Neural cell (in vitro differentiated cells): ENCODE data around the gene GID4. TPM values are rescaled to one million over a fixed set of nuclear protein-coding genes. Genes with fewer than 3 reads are reported as not detected.

Source experiments
- H2AFZ ChIP-seq: fragments of 200-600, 300-800 bp; sonication (generic), shearing (Covaris generic); 2 replicates; pipeline ENCODE4 v1.6.0; 2014; ENCODE audit warnings: low read depth, mild to moderate bottlenecking, antibody characterized with exemption, low read length, moderate library complexity
- H3F3A ChIP-seq: fragments of 200-600 bp; shearing (Covaris generic); 2 replicates; pipeline ENCODE4 v1.6.1; 2016; ENCODE audit warnings: mild to moderate bottlenecking, moderate library complexity, mixed read lengths, antibody characterized with exemption, low read length; ENCODE audit not compliant: insufficient read depth, poor library complexity, severe bottlenecking
- H3K27ac ChIP-seq: fragments of 200-600, 300-800 bp; sonication (generic), shearing (Covaris generic); 2 replicates; pipeline ENCODE4 v1.5.1; 2014; ENCODE audit warnings: mild to moderate bottlenecking, low read length, moderate library complexity
- H3K27me3 ChIP-seq: fragments of 300-800, 200-600 bp; sonication (generic), shearing (Covaris generic); 2 replicates; pipeline ENCODE4 v1.6.0; 2014; ENCODE audit warnings: mild to moderate bottlenecking, low read depth, low read length, moderate library complexity; ENCODE audit not compliant: insufficient read depth
- H3K36me3 ChIP-seq: fragments of 300-800, 200-600 bp; sonication (generic), shearing (Covaris generic); 2 replicates; pipeline ENCODE4 v1.5.1; 2014; ENCODE audit warnings: mild to moderate bottlenecking, antibody characterized with exemption, low read length, moderate library complexity; ENCODE audit not compliant: insufficient read depth
- H3K4me2 ChIP-seq: fragments of 300-800, 200-600 bp; sonication (generic), shearing (Covaris generic); 2 replicates; pipeline ENCODE4 v1.6.0; 2014; ENCODE audit warnings: mild to moderate bottlenecking, low read length
- H3K4me3 ChIP-seq: fragments of 300-800, 200-600 bp; sonication (generic), shearing (Covaris generic); 2 replicates; pipeline ENCODE4 v1.5.1; 2014; ENCODE audit warnings: mild to moderate bottlenecking, low read length, moderate library complexity
- H3K79me2 ChIP-seq: fragments of 200-600 bp; shearing (Covaris generic); replicated peaks from 2 replicates; pipeline ENCODE4 v1.6.0; 2014; ENCODE audit warnings: mild to moderate bottlenecking, low read length, moderate library complexity; ENCODE audit not compliant: insufficient read depth
- H3K9ac ChIP-seq: fragments of 300-800, 200-600 bp; sonication (generic), shearing (Covaris generic); 2 replicates; pipeline ENCODE4 v1.6.1; 2016; ENCODE audit warnings: mild to moderate bottlenecking, low read length, mixed read lengths
- H3K9me2 ChIP-seq: fragments of 200-600 bp; shearing (Covaris generic); 2 replicates; pipeline ENCODE4 v1.6.1; 2016; ENCODE audit warnings: mild to moderate bottlenecking, low read length, mixed read lengths; ENCODE audit not compliant: insufficient read depth
- H3K9me3 ChIP-seq: fragments of 200-600, 300-800 bp; sonication (generic), shearing (Covaris generic); 2 replicates; pipeline ENCODE4 v1.6.1; 2016; ENCODE audit warnings: mild to moderate bottlenecking, mixed run types, low read length, moderate library complexity, mixed read lengths
- H4K20me1 ChIP-seq: fragments of 200-600 bp; shearing (Covaris generic); 2 replicates; pipeline ENCODE4 v1.6.1; 2016; ENCODE audit warnings: mild to moderate bottlenecking, mixed run types; ENCODE audit not compliant: insufficient read depth
- CTCF ChIP-seq: fragments of 450-650 bp; IDR thresholded peaks from 2 replicates; pipeline ENCODE4 v1.5.1; 2014; ENCODE audit warnings: antibody characterized with exemption, mild to moderate bottlenecking, moderate library complexity; ENCODE audit not compliant: poor library complexity, severe bottlenecking
- EP300 ChIP-seq: fragments of 450-650 bp; conservative IDR thresholded peaks from 2 replicates; pipeline ENCODE4 v1.6.1; 2014; ENCODE audit warnings: antibody characterized with exemption, mild to moderate bottlenecking, moderate library complexity; ENCODE audit not compliant: poor library complexity, severe bottlenecking
- EZH2 ChIP-seq: fragments of 200-600, 300-800 bp; shearing (Covaris generic), sonication (generic); IDR thresholded peaks from 2 replicates; pipeline ENCODE4 v1.6.1; 2014; ENCODE audit warnings: antibody characterized with exemption, low read length, borderline replicate concordance, mild to moderate bottlenecking; ENCODE audit not compliant: insufficient read depth, poor library complexity, severe bottlenecking
- MXI1 ChIP-seq: fragments of 450-650 bp; conservative IDR thresholded peaks from 2 replicates; pipeline ENCODE4 v1.6.1; 2014; ENCODE audit warnings: antibody characterized with exemption, mild to moderate bottlenecking; ENCODE audit not compliant: poor library complexity, severe bottlenecking
- POLR2AphosphoS5 ChIP-seq: IDR thresholded peaks from 2 replicates; pipeline ENCODE4 v1.6.1; 2012
- RAD21 ChIP-seq: fragments of 450-650 bp; conservative IDR thresholded peaks from 2 replicates; pipeline ENCODE4 v1.6.1; 2014; ENCODE audit warnings: antibody characterized with exemption, mild to moderate bottlenecking, moderate library complexity
- REST ChIP-seq: IDR thresholded peaks from 2 replicates; pipeline ENCODE4 v1.6.1; 2012; ENCODE audit warnings: borderline replicate concordance
- SMC3 ChIP-seq: fragments of 450-650 bp; conservative IDR thresholded peaks from 2 replicates; pipeline ENCODE4 v1.6.1; 2014; ENCODE audit warnings: antibody characterized with exemption, mild to moderate bottlenecking, moderate library complexity; ENCODE audit not compliant: poor library complexity
- TAF1 ChIP-seq: IDR thresholded peaks from 2 replicates; pipeline ENCODE4 v1.6.1; 2012; ENCODE audit warnings: low read depth
- polyA plus RNA-seq: library from polyadenylated mRNA; depleted of rRNA; stranded (reverse); fragments of >200 nt; gene quantifications from 2 replicates; pipeline ENCODE4 v1.2.3, GENCODE V29; 2014

Gene GID4
- polyA plus RNA-seq, 1 donor from 2014 or later = 4.9 TPM

- Histone ChIP-seq H3K4me3 (no peak overlapping the region), H3K9me2 (no peaks in the 10 kb centered on the region)
Observed at GRCh38 chr17:18056214-18056613, 17.0 kb downstream of the GID4 start.

GRCh38 chr17:18059283-18059682 is 20.1 kb downstream of the GID4 start:
- Histone ChIP-seq H3F3A (no peaks in the 10 kb centered on the region), H3K79me2 (no peaks in the 10 kb centered on the region), H3K27me3 (no peaks in the 10 kb centered on the region), H3K36me3 (no peaks in the 10 kb centered on the region), H3K9me2 (no peaks in the 10 kb centered on the region), H3K9me3 (no peaks in the 10 kb centered on the region), H3K4me3 (no peak overlapping the region), H3K9ac (no peak overlapping the region), H3K27ac (no peak overlapping the region), H3K4me2 (no peak overlapping the region), H2AFZ (no peak overlapping the region), H4K20me1 (no peaks in the 10 kb centered on the region)
- TF ChIP-seq EZH2 (no peak), MXI1 (no peak), CTCF (no peak), EP300 (no peak), RAD21 (no peak)

More at GRCh38 chr17:18056214-18056613, 17.0 kb downstream of the GID4 start:
- H3K9me3 ChIP-seq = no peaks in the 10 kb centered on the region
- no peaks in the 10 kb centered on the region for H3F3A ChIP-seq
- H3K27ac ChIP-seq = no peak overlapping the region
- H3K9ac ChIP-seq = no peak overlapping the region
- TF ChIP-seq MXI1 (no peak), SMC3 (no peak), CTCF (no peak), TAF1 (no peak), EP300 (no peak), REST (no peak), EZH2 (no peak), POLR2AphosphoS5 (no peak), RAD21 (no peak)
- no peaks in the 10 kb centered on the region for H3K79me2 ChIP-seq
- no peaks in the 10 kb centered on the region for H4K20me1 ChIP-seq
- H3K27me3 ChIP-seq = no peaks in the 10 kb centered on the region
- no peak overlapping the region for H2AFZ ChIP-seq
- H3K4me2 ChIP-seq = no peak overlapping the region
- H3K36me3 ChIP-seq = no peaks in the 10 kb centered on the region
